DMS79 treated with DMSO at 0.1 percent for 48 hours (cell line): Measurements from ENCODE around the gene NAPA.

Source experiments
- DNase-seq: peaks from one replicate; lab custom pipeline; 2025; lab: John Stamatoyannopoulos, UW

Gene NAPA

GRCh38 chr19:47499863-47500830, 14.7 kb downstream of the NAPA start:
- no peak for DNase-seq

- no peak for DNase-seq
Measured at GRCh38 chr19:47499371-47499770, 15.5 kb downstream of the NAPA start.

GRCh38 chr19:47498561-47498960, 16.3 kb downstream of the NAPA start:
- no peak for DNase-seq

- DNase-seq = no peak
Measured at GRCh38 chr19:47497821-47498520, 16.9 kb downstream of the NAPA start.

- DNase-seq = no peak
Measured at GRCh38 chr19:47497050-47497766, 17.7 kb downstream of the NAPA start.

GRCh38 chr19:47495478-47496372, 19.1 kb downstream of the NAPA start:
- DNase-seq = peak; percentile 75

- DNase-seq = peak; percentile 72
Measured at GRCh38 chr19:47494729-47495128, 20.1 kb downstream of the NAPA start.

GRCh38 chr19:47494211-47494547, 20.7 kb downstream of the NAPA start:
- no peak for DNase-seq

- DNase-seq = no peak
Measured at GRCh38 chr19:47493378-47494210, 21.3 kb downstream of the NAPA start.

- no peak for DNase-seq
Measured at GRCh38 chr19:47492571-47493377, 22.1 kb downstream of the NAPA start.

GRCh38 chr19:47492137-47492533, 22.7 kb downstream of the NAPA start:
- no peak for DNase-seq

- no peak for DNase-seq
Measured at GRCh38 chr19:47491358-47492136, 23.3 kb downstream of the NAPA start.

GRCh38 chr19:47490847-47491246, 24.0 kb downstream of the NAPA start:
- no peak for DNase-seq

- no peak for DNase-seq
Measured at GRCh38 chr19:47490031-47490430, 24.8 kb downstream of the NAPA start.

- no peak for DNase-seq
Measured at GRCh38 chr19:47489072-47489914, 25.6 kb downstream of the NAPA start.

- no peak for DNase-seq
Measured at GRCh38 chr19:47487551-47488515, 27.0 kb downstream of the NAPA start.

- no peak for DNase-seq
Measured at GRCh38 chr19:47486900-47487299, 28.0 kb downstream of the NAPA start.
